CD4-positive, alpha-beta T cell treated with Interleukin-1 beta for 1 hour (primary cell): ENCODE results near the gene GSTM2.

ENCODE experiments used
- DNase-seq, 2 donors: peaks; one replicate each; pipeline ENCODE4 v3.0.0-alpha.2; 2020 to 2022

GSTM2 gene

GRCh38 chr1:109718495-109718894 is 50.6 kb downstream of the GSTM2 start:
- DNase-seq = no peak

GRCh38 chr1:109719337-109719837 is 51.5 kb downstream of the GSTM2 start:
- DNase-seq = no peak

- no peak for DNase-seq
These were observed 53.2 kb downstream of the GSTM2 start for GRCh38 chr1:109721042-109721441.

GRCh38 chr1:109721971-109722370 is 54.1 kb downstream of the GSTM2 start:
- no peak for DNase-seq

- DNase-seq = no peak
These were observed 55.2 kb downstream of the GSTM2 start for GRCh38 chr1:109722908-109723691.
